Neutrophil (primary cell): Measurements from ENCODE around the gene KLK6.

Experiments used
- H3K27ac ChIP-seq: fragments of 200-600 bp; sonication (generic); 2 replicates; pipeline ENCODE4 v1.5.1; 2016; ENCODE audit warnings: mild to moderate bottlenecking, moderate library complexity
- H3K27me3 ChIP-seq: fragments of 200-600 bp; sonication (generic); 2 replicates; pipeline ENCODE4 v1.6.0; 2016; ENCODE audit warnings: mild to moderate bottlenecking
- H3K36me3 ChIP-seq: fragments of 200-600 bp; sonication (generic); 2 replicates; pipeline ENCODE4 v1.5.1; 2017
- H3K4me1 ChIP-seq, 2 experiments: fragments of 200-600 bp in 1 of 2; sonication (generic) in 1 of 2; 1 replicate in 1 of 2; 2 replicates in 1 of 2; pipeline versions ENCODE4 v1.5.1 to v1.6.1; 2013 to 2016; ENCODE audit warnings: low read depth in 1 of 2, low read length in 1 of 2, mild to moderate bottlenecking in 1 of 2, moderate library complexity in 1 of 2; ENCODE audit not compliant: control insufficient read depth in 1 of 2, insufficient read depth in 1 of 2
- H3K4me3 ChIP-seq, 2 experiments: fragments of 200-600 bp in 1 of 2; sonication (generic) in 1 of 2; 1 replicate in 1 of 2; 2 replicates in 1 of 2; pipeline ENCODE4 v1.5.1; 2013 to 2016; ENCODE audit warnings: low read depth in 1 of 2, low read length in 1 of 2, mild to moderate bottlenecking in 1 of 2, moderate library complexity in 1 of 2
- H3K9me3 ChIP-seq: fragments of 200-600 bp; sonication (generic); 2 replicates; pipeline ENCODE4 v1.5.1; 2016
- TF ChIP-seq, protein P1 (sequence below): fragments of 200-600 bp; sonication (generic); IDR thresholded peaks from 2 replicates; pipeline ENCODE4 v1.5.1; 2016; ENCODE audit warnings: antibody characterized with exemption

The KLK6 gene

DNA sequence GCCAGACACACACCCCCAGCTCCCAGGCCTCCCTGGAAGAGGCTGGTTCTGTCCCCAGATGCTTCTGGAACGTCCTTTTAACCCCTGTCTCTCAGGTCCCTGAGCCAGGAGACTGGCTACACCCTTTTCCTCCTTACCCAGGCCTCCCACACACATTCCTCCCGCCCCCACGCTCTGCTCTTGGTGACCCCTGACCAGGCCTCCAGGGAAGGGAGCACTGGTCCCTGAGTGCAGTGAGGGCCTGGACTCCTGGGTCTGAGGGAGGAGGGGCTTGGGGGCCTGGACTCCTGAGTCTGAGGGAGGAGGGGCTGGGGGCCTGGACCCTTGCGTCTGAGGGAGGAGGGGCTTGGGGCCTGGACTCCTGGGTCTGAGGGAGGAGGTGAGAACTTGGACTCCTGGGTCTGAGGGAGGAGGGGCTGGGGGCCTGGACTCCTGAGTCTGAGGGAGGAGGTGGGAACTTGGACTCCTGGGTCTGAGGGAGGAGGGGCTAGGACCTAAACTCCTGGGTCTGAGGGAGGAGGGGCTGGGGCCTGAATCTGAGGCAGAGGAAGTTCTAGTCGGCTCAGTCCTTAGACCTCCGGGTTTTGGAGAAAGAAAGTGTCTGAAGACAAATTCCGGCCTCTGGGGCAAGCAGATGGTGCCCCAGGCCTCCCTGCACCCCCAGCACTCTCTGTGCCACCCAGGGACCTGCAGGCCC, 527 bp downstream of the KLK6 start:
- Histone ChIP-seq H3K9me3 (no peaks in the 10 kb centered on the region), H3K36me3 (no peaks in the 10 kb centered on the region), H3K27ac (no peak overlapping the region), H3K27me3 (peaks cover 30% of the 10 kb centered on the region), H3K4me1 (no peaks in the 10 kb centered on the region), H3K4me3 (no peak overlapping the region)
- TF ChIP-seq, protein P1, sequence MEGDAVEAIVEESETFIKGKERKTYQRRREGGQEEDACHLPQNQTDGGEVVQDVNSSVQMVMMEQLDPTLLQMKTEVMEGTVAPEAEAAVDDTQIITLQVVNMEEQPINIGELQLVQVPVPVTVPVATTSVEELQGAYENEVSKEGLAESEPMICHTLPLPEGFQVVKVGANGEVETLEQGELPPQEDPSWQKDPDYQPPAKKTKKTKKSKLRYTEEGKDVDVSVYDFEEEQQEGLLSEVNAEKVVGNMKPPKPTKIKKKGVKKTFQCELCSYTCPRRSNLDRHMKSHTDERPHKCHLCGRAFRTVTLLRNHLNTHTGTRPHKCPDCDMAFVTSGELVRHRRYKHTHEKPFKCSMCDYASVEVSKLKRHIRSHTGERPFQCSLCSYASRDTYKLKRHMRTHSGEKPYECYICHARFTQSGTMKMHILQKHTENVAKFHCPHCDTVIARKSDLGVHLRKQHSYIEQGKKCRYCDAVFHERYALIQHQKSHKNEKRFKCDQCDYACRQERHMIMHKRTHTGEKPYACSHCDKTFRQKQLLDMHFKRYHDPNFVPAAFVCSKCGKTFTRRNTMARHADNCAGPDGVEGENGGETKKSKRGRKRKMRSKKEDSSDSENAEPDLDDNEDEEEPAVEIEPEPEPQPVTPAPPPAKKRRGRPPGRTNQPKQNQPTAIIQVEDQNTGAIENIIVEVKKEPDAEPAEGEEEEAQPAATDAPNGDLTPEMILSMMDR = no peak

DNA sequence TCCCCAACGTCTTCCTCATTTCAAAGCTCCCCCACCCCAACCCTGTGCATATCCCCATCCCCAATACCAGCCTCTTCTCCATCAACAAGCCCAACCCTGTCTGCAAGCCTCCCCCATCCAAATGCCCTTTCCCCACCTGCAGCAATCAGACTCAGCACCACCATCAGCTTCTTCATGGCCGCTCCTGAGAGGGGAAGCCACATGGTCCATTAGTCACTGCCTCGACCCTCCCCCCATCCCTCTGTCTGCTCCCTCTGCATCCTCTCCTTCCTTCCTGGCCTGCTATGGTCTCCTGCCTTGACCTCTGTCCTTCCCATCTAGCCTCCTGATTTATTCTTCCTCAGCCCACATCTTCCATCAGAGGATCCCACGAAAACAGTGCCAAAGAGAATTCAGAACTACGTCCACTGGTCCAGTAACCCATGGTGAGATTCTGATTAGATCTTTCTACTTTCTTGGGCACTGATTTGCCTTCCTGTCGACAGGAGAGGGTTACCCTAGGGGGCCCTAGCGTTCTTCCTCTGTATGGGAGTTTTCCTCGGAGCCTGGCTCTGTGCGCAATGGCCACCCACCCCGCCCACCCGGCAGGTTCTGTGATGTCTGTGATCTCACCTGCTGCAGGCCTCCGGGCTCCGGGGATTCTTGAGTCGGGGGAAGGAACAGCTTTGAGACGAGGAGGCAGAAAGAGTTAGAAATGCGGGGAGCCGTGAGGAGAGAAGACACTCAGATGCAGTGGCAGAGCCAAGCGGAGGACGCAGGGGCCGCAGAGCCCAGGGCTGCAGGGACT, 1.3 kb downstream of the KLK6 start:
- TF ChIP-seq, protein P1 = no peak
- H3K36me3 ChIP-seq = no peaks in the 10 kb centered on the region
- peaks cover 30% of the 10 kb centered on the region for H3K27me3 ChIP-seq
- no peaks in the 10 kb centered on the region for H3K4me1 ChIP-seq
- H3K9me3 ChIP-seq = no peaks in the 10 kb centered on the region
- no peak overlapping the region for H3K27ac ChIP-seq
- H3K4me3 ChIP-seq = no peak overlapping the region

GRCh38 chr19:50964266-50964665, 5.1 kb downstream of the KLK6 start:
- no peaks in the 10 kb centered on the region for H3K4me1 ChIP-seq
- TF ChIP-seq, protein P1 = no peak

DNA sequence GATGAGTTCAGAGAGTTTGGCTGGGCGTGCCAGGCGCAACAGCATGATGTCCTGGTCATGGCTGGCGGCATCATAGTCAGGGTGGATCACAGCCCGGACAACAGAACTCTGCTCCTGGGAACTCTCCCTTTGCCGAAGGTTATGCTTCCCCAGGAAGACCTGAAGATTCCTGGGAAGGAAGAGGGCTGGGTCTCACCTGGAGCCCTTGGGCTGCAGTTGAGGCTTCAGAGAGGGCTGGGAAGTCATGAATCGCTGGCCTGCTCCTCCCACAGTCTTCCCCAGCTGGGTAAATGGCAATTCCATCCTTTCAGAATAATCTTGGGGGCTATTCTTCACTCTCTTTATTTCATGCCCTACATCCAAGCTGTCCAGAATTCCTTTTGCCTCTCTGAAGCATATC, 6.0 kb downstream of the KLK6 start:
- H3K27me3 ChIP-seq = peaks cover 11% of the 10 kb centered on the region
- H3K4me3 ChIP-seq = no peak overlapping the region
- H3K27ac ChIP-seq = no peak overlapping the region
- no peaks in the 10 kb centered on the region for H3K4me1 ChIP-seq
- H3K36me3 ChIP-seq = no peaks in the 10 kb centered on the region
- H3K9me3 ChIP-seq = no peaks in the 10 kb centered on the region
- TF ChIP-seq, protein P1 = no peak

More at GRCh38 chr19:50964266-50964665, 5.1 kb downstream of the KLK6 start:
- H3K27me3 ChIP-seq = peaks cover 19% of the 10 kb centered on the region
- no peaks in the 10 kb centered on the region for H3K36me3 ChIP-seq
- no peak overlapping the region for H3K4me3 ChIP-seq
- H3K9me3 ChIP-seq = no peaks in the 10 kb centered on the region
- no peak overlapping the region for H3K27ac ChIP-seq

DNA sequence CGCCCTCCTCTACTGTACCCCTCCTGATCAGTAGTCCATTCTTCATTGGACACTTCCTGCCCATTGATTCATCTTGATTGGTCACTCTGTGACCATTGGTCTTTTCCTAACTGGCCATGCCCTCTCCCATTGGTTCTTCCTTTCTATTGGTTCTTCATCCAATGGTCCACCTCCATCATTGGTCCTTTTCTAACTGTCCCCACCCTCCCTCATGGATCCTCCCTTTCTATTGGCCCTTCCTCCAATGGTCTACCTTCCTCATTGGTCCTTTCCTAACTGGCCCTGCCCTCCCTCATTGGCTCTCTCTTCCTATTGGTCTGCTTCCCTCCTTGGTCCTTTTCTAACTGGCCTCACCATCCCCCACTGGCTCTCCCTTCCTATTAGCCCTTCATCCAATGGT, 7.1 kb downstream of the KLK6 start:
- Histone ChIP-seq H3K4me3 (no peak overlapping the region), H3K27me3 (peaks cover 3% of the 10 kb centered on the region), H3K36me3 (no peaks in the 10 kb centered on the region), H3K4me1 (no peaks in the 10 kb centered on the region), H3K9me3 (no peaks in the 10 kb centered on the region), H3K27ac (no peak overlapping the region)
- TF ChIP-seq, protein P1 = no peak
